GM13976 (cell line): ENCODE measurements around the gene FREM2.

Source experiments
- DNase-seq: peaks from one replicate; pipeline ENCODE4 v3.0.0; 2012; ENCODE audit warnings: low spot score
- in situ Hi-C: fragments of 300-500 bp; cut with MboI; formaldehyde crosslinking; loops from one replicate; pipeline ENCODE4 v1.12.0; 2022; ENCODE audit warnings: low sequenced_read_pairs, mixed read lengths, inconsistent platforms; ENCODE audit not compliant: unreplicated experiment
- TF ChIP-seq, protein P1 (sequence below): IDR thresholded peaks from 2 replicates; pipeline ENCODE4 v1.5.1; 2012; ENCODE audit warnings: borderline replicate concordance, mild to moderate bottlenecking; ENCODE audit not compliant: insufficient read depth; ENCODE audit errors: extremely low read depth, missing control alignments, control extremely low read depth

Gene FREM2

DNA sequence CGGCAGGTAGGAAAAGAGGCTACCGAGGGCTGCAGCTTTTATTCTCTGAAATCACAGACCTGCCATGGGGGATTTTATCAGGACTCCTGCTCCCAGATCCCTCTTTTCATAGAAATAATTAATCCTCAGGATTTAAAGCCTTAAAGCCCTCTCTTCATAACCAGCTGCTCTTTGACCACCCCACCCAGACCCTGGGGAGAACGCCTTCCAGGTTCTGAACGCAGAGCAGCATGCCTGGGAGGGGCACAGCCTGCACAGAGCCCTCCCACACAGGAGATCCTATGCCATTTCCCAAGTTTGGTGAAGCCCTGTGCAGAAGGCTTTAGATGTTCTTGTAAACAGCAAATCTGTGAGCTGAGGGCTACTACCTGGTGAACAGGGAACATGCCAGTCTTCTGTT is 212.7 kb downstream of the FREM2 start:
- no peak for DNase-seq
- TF ChIP-seq, protein P1, sequence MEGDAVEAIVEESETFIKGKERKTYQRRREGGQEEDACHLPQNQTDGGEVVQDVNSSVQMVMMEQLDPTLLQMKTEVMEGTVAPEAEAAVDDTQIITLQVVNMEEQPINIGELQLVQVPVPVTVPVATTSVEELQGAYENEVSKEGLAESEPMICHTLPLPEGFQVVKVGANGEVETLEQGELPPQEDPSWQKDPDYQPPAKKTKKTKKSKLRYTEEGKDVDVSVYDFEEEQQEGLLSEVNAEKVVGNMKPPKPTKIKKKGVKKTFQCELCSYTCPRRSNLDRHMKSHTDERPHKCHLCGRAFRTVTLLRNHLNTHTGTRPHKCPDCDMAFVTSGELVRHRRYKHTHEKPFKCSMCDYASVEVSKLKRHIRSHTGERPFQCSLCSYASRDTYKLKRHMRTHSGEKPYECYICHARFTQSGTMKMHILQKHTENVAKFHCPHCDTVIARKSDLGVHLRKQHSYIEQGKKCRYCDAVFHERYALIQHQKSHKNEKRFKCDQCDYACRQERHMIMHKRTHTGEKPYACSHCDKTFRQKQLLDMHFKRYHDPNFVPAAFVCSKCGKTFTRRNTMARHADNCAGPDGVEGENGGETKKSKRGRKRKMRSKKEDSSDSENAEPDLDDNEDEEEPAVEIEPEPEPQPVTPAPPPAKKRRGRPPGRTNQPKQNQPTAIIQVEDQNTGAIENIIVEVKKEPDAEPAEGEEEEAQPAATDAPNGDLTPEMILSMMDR: no peak
- in situ Hi-C loops: no loop called here

GRCh38 chr13:38900188-38900587 is 213.3 kb downstream of the FREM2 start:
- in situ Hi-C loops: no loop called here
- DNase-seq: no peak
- TF ChIP-seq, protein P1: no peak

DNA sequence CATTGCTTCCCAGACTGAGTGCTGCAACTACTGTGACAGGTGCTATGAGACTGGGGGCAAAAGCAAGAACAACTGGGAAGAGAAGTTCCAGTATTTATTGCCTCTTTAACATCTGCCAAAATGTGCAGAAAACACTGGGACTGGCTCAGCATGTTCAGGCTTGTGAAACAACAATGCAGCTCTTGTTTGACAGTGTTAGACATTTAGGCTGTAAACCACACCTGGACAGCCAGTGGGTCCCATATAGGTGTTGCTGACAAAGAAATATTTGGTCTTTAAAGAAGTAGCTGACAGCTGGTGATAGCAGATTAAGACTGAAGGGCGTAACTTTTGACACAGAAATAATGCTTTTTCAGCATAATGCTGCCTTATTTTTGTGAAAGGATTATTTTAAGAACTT is 215.7 kb downstream of the FREM2 start:
- DNase-seq: no peak

DNA sequence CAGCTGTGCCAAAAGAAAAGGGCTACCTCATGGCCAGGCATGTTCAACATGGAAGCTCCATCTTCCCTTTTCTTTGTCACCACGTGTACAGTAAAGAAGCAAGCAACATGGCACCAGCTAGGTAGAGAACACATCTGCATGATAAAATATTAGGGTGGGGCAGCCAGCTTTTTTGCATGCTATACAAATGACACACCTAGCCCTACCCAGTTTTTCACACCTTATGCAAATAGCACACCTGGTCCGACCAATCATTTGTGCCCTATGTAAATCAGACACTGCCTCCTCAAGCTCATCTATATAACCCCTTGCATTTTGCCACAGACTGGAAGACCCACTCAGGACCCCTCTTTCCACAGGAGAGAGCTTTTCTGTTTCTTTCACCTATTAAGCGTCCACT is 218.2 kb downstream of the FREM2 start:
- in situ Hi-C loops: no loop called here
- no peak for DNase-seq

More for the DNA sequence above, 215.7 kb downstream of the FREM2 start:
- in situ Hi-C loops: no loop called here
- TF ChIP-seq, protein P1: no peak

DNA sequence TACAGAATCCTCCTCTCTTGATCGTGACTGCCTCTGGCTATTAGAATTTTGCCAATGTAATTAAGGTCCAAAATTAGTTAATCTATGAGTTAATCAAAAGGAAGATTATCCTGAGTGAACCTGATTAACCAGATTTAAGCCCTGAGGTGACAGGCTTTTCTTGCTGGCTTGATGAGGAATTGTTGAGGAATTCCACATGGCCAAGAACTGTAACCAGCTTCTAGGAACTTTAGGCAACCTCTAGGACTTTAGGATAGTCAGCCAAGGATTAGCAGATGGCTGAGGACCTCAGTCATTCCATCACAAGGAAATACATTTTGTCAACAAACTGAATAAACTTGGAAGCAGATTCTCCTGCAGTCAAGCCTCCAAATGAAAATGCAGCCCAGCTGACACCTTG is 219.0 kb downstream of the FREM2 start:
- in situ Hi-C loops: no loop called here
- DNase-seq: no peak
- TF ChIP-seq, protein P1: no peak

More for the DNA sequence above, 218.2 kb downstream of the FREM2 start:
- TF ChIP-seq, protein P1: no peak

GRCh38 chr13:38908574-38908973 is 221.7 kb downstream of the FREM2 start:
- no peak for DNase-seq
- in situ Hi-C loops: no loop called here
- TF ChIP-seq, protein P1: no peak

DNA sequence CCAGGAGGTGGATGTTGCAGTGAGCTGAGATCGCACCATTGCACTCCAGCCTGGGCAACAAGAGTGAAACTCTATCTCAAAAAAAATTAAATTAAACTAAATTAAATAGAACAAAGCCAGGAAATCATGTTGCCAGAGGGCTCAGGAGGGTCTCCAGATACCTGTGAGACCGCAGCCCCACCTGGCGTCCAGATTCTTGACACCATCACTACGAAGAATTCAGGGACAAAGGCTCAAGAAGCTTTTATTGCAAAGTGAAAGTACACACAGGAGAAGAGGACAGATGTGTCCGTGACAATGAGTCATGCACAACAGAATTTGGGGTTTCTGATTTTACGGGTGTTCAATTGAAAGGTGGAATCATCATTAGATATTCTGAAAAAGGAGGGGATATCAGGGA is 227.2 kb downstream of the FREM2 start:
- TF ChIP-seq, protein P1: no peak
- in situ Hi-C loops: no loop called here
- no peak for DNase-seq
